Activated T-cell treated with anti-CD3 and anti-CD28 coated beads, Interleukin-2, amount 50 U/mL, for 4 hours (primary cell): ENCODE results near the gene ABHD12B. TPM values are rescaled to one million over a fixed set of nuclear protein-coding genes. Genes with fewer than 3 reads are reported as not detected.
"Not testable (repeated sequence)": the region's sequence is repeated elsewhere in the genome, so short reads cannot be mapped to it uniquely, and the experiment has no call there.

ENCODE experiments used
- ATAC-seq, 2 donors: fragments of 200-7000 bp; cut with Tn5 transposase; one replicate each; pipeline ENCODE4 v1.10.0; 2021
- DNase-seq: peaks from one replicate; pipeline ENCODE4 v3.0.0-alpha.2; 2020
- H3K27me3 Mint-ChIP-seq: one replicate; pipeline ENCODE4 v1.8.0; 2021; ENCODE audit warnings: low read depth, mixed read lengths
- H3K36me3 Mint-ChIP-seq: one replicate; pipeline ENCODE4 v1.8.0; 2022; ENCODE audit warnings: mixed read lengths; ENCODE audit not compliant: insufficient read depth
- H3K4me1 Mint-ChIP-seq: one replicate; pipeline ENCODE4 v1.8.0; 2021; ENCODE audit warnings: low read depth, mixed read lengths
- H3K4me3 Mint-ChIP-seq: one replicate; pipeline ENCODE4 v1.8.0; 2021; ENCODE audit warnings: mild to moderate bottlenecking, moderate library complexity, mixed read lengths
- H3K9me3 Mint-ChIP-seq: one replicate; pipeline ENCODE4 v1.8.0; 2021; ENCODE audit warnings: mixed read lengths
- total RNA-seq, 3 donors: library from RNA; stranded (reverse); gene quantifications; one replicate each; pipeline ENCODE4 v1.2.1, GENCODE V29; 2021

ABHD12B gene
- total RNA-seq, 3 donors from 2014 or later = not detected

GRCh38 chr14:50897005-50897404, 25.2 kb downstream of the ABHD12B start:
- ATAC-seq, H3K36me3 Mint-ChIP-seq, H3K4me1 Mint-ChIP-seq, H3K4me3 Mint-ChIP-seq, H3K9me3 Mint-ChIP-seq, DNase-seq: not testable (repeated sequence)
- H3K27me3 Mint-ChIP-seq = peaks cover 16% of the 10 kb centered on the region

- peaks cover 14% of the 10 kb centered on the region for H3K27me3 Mint-ChIP-seq
- H3K4me3 Mint-ChIP-seq = no peak overlapping the region
- H3K9me3 Mint-ChIP-seq = no peaks in the 10 kb centered on the region
- H3K36me3 Mint-ChIP-seq = no peaks in the 10 kb centered on the region
- DNase-seq (no peak), ATAC-seq (no peak)
- H3K4me1 Mint-ChIP-seq = no peaks in the 10 kb centered on the region
Observed at GRCh38 chr14:50897658-50898175, 25.9 kb downstream of the ABHD12B start.

GRCh38 chr14:50901361-50901760, 29.5 kb downstream of the ABHD12B start:
- Mint-ChIP-seq H3K27me3 (peaks cover 5% of the 10 kb centered on the region), H3K4me1 (no peaks in the 10 kb centered on the region), H3K9me3 (peaks cover 3% of the 10 kb centered on the region), H3K4me3 (no peak overlapping the region), H3K36me3 (no peaks in the 10 kb centered on the region)
- DNase-seq (no peak), ATAC-seq (no peak)

GRCh38 chr14:50904719-50905118, 32.9 kb downstream of the ABHD12B start:
- H3K9me3 Mint-ChIP-seq = peaks cover 3% of the 10 kb centered on the region
- H3K27me3 Mint-ChIP-seq = peaks cover 4% of the 10 kb centered on the region
- DNase-seq = no peak
- H3K4me1 Mint-ChIP-seq = no peaks in the 10 kb centered on the region
- no peak overlapping the region for H3K4me3 Mint-ChIP-seq
- H3K36me3 Mint-ChIP-seq = no peaks in the 10 kb centered on the region
- no peak for ATAC-seq

GRCh38 chr14:50906326-50907065, 34.6 kb downstream of the ABHD12B start:
- ATAC-seq (no peak), DNase-seq (no peak)
- peaks cover 8% of the 10 kb centered on the region for H3K27me3 Mint-ChIP-seq
- no peaks in the 10 kb centered on the region for H3K4me1 Mint-ChIP-seq
- no peaks in the 10 kb centered on the region for H3K36me3 Mint-ChIP-seq
- no peak overlapping the region for H3K4me3 Mint-ChIP-seq
- H3K9me3 Mint-ChIP-seq = peaks cover 3% of the 10 kb centered on the region

GRCh38 chr14:50910495-50911420, 38.9 kb downstream of the ABHD12B start:
- Mint-ChIP-seq H3K4me1 (no peaks in the 10 kb centered on the region), H3K27me3 (peaks cover 19% of the 10 kb centered on the region), H3K4me3 (no peak overlapping the region), H3K36me3 (no peaks in the 10 kb centered on the region), H3K9me3 (no peaks in the 10 kb centered on the region)
- no peak for ATAC-seq
- no peak for DNase-seq

- DNase-seq (no peak), ATAC-seq (no peak)
- no peak overlapping the region for H3K4me3 Mint-ChIP-seq
- peaks cover 22% of the 10 kb centered on the region for H3K27me3 Mint-ChIP-seq
- no peaks in the 10 kb centered on the region for H3K4me1 Mint-ChIP-seq
- H3K36me3 Mint-ChIP-seq = no peaks in the 10 kb centered on the region
- H3K9me3 Mint-ChIP-seq = no peaks in the 10 kb centered on the region
Observed at GRCh38 chr14:50917449-50917848, 45.6 kb downstream of the ABHD12B start.

- not testable (repeated sequence) for H3K4me1 Mint-ChIP-seq, ATAC-seq, H3K36me3 Mint-ChIP-seq, H3K4me3 Mint-ChIP-seq, DNase-seq, H3K9me3 Mint-ChIP-seq
- H3K27me3 Mint-ChIP-seq = peaks cover 24% of the 10 kb centered on the region
Observed at GRCh38 chr14:50919524-50919923, 47.7 kb downstream of the ABHD12B start.

- Mint-ChIP-seq H3K4me1 (no peaks in the 10 kb centered on the region), H3K27me3 (peaks cover 18% of the 10 kb centered on the region), H3K9me3 (no peaks in the 10 kb centered on the region), H3K36me3 (no peaks in the 10 kb centered on the region), H3K4me3 (no peak overlapping the region)
- DNase-seq (no peak), ATAC-seq (no peak)
Observed at GRCh38 chr14:50920482-50921230, 48.8 kb downstream of the ABHD12B start.

- DNase-seq (no peak), ATAC-seq (no peak)
- no peaks in the 10 kb centered on the region for H3K4me1 Mint-ChIP-seq
- no peaks in the 10 kb centered on the region for H3K36me3 Mint-ChIP-seq
- H3K27me3 Mint-ChIP-seq = peaks cover 13% of the 10 kb centered on the region
- no peak overlapping the region for H3K4me3 Mint-ChIP-seq
- no peaks in the 10 kb centered on the region for H3K9me3 Mint-ChIP-seq
Observed at GRCh38 chr14:50922803-50923202, 51.0 kb downstream of the ABHD12B start.

GRCh38 chr14:50924236-50924635, 52.4 kb downstream of the ABHD12B start:
- no peak for DNase-seq
- Mint-ChIP-seq H3K4me3 (no peak overlapping the region), H3K36me3 (no peaks in the 10 kb centered on the region), H3K9me3 (no peaks in the 10 kb centered on the region), H3K4me1 (no peaks in the 10 kb centered on the region), H3K27me3 (peaks cover 7% of the 10 kb centered on the region)
- no peak for ATAC-seq

- no peaks in the 10 kb centered on the region for H3K9me3 Mint-ChIP-seq
- H3K4me1 Mint-ChIP-seq = no peaks in the 10 kb centered on the region
- no peak overlapping the region for H3K4me3 Mint-ChIP-seq
- peaks cover 11% of the 10 kb centered on the region for H3K27me3 Mint-ChIP-seq
- ATAC-seq (no peak), DNase-seq (no peak)
- H3K36me3 Mint-ChIP-seq = no peaks in the 10 kb centered on the region
Observed at GRCh38 chr14:50924843-50925242, 53.0 kb downstream of the ABHD12B start.

GRCh38 chr14:50926851-50927386, 55.1 kb downstream of the ABHD12B start:
- DNase-seq = no peak
- no peaks in the 10 kb centered on the region for H3K36me3 Mint-ChIP-seq
- no peak for ATAC-seq
- no peaks in the 10 kb centered on the region for H3K9me3 Mint-ChIP-seq
- H3K4me1 Mint-ChIP-seq = no peaks in the 10 kb centered on the region
- H3K4me3 Mint-ChIP-seq = no peak overlapping the region
- H3K27me3 Mint-ChIP-seq = peaks cover 14% of the 10 kb centered on the region
